AG04449 (cell line): Measurements from ENCODE around the gene FRYL.

Experiments
- CTCF ChIA-PET: fragments of 350-600 bp; formaldehyde crosslinking; extraction: SDS; loops from one replicate; lab custom pipeline; 2021; ENCODE audit warnings: antibody characterized with exemption; lab: Yijun Ruan, JAX
- POLR2A ChIA-PET: fragments of 400-600, 350-600 bp; formaldehyde crosslinking; extraction: SDS; loops from one replicate; lab custom pipeline; 2020; ENCODE audit warnings: antibody characterized with exemption, inconsistent platforms; lab: Yijun Ruan, JAX
- DNase-seq: peaks from one replicate; pipeline ENCODE4 v3.0.0-alpha.2; 2010; ENCODE audit warnings: low read depth, low spot score
- H3K4me3 ChIP-seq: 2 replicates; pipeline ENCODE4 v1.5.1; 2011; ENCODE audit warnings: low read depth, mild to moderate bottlenecking, control low read depth, low read length
- CTCF ChIP-seq: IDR thresholded peaks from one replicate; pipeline ENCODE4 v1.5.1; 2011; ENCODE audit warnings: mild to moderate bottlenecking, moderate library complexity, low read length, control low read depth, inconsistent platforms; ENCODE audit not compliant: insufficient read depth; ENCODE audit errors: missing control alignments

Gene FRYL

GRCh38 chr4:48602763-48603162 lies 177.3 kb downstream of the FRYL start:
- TF ChIP-seq CTCF = no peak
- no peak for DNase-seq
- H3K4me3 ChIP-seq = no peak overlapping the region
- ChIA-PET POLR2A (interaction anchor here (0.7 kb wide), 1 partner anchor 178 kb away, joined by 5 read pairs; no protein-coding TSS in a partner anchor), CTCF (interaction anchor here (1.0 to 2.0 kb wide), 5 partner anchors 21 to 360 kb away, joined by 4 to 5 read pairs (median 5); no protein-coding TSS in a partner anchor)

GRCh38 chr4:48602222-48602621 lies 177.9 kb downstream of the FRYL start:
- no peak for DNase-seq
- CTCF ChIA-PET = interaction anchor here (1.2 to 2.0 kb wide), 4 partner anchors 20 to 360 kb away, joined by 4 to 5 read pairs (median 4); no protein-coding TSS in a partner anchor
- POLR2A ChIA-PET = interaction anchor here (0.7 kb wide), 1 partner anchor 178 kb away, joined by 5 read pairs; no protein-coding TSS in a partner anchor

GRCh38 chr4:48596336-48596735 lies 183.7 kb downstream of the FRYL start:
- no peak overlapping the region for H3K4me3 ChIP-seq
- TF ChIP-seq CTCF = no peak
- ChIA-PET CTCF (interaction anchor here (1.0 kb wide), 1 partner anchor 18 kb away, joined by 3 read pairs; no protein-coding TSS in a partner anchor), POLR2A (interaction anchor here (0.6 kb wide), 1 partner anchor 260 kb away, joined by 3 read pairs; no protein-coding TSS in a partner anchor)
- DNase-seq = no peak

More at GRCh38 chr4:48602222-48602621, 177.9 kb downstream of the FRYL start:
- H3K4me3 ChIP-seq = no peak overlapping the region
- no peak for TF ChIP-seq CTCF

DNA sequence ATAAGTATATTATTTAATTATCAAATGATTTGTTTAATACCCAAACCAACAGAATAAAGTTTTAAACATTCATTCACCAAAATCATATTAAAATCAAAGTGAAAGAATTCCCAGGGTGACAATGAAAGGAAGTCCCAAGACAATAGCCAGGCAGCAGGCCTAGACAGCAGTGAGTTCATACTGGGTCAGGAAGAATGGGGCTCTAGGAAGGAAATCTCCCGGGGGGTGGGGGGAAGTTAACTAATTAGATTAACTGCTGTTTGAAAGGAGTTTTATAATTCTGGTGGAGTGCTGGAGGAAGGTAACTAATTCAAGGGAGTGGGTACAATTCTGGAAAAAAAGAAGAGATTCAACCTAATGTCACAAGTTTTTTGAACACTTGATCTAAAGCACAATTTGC lies 185.9 kb downstream of the FRYL start:
- CTCF ChIA-PET = interaction anchor here (2.7 kb wide), 2 partner anchors 15 to 17 kb away, joined by 11 to 13 read pairs; no protein-coding TSS in a partner anchor
- POLR2A ChIA-PET = no interaction called here
- no peak for DNase-seq
- H3K4me3 ChIP-seq = no peak overlapping the region
- TF ChIP-seq CTCF = no peak

- no peak for TF ChIP-seq CTCF
- POLR2A ChIA-PET = no interaction called here
- CTCF ChIA-PET = interaction anchor here (1.1 to 2.7 kb wide), 2 partner anchors 12 to 14 kb away, joined by 8 to 11 read pairs; no protein-coding TSS in a partner anchor
- no peak overlapping the region for H3K4me3 ChIP-seq
- DNase-seq = no peak
Observed at GRCh38 chr4:48591372-48591771, 188.7 kb downstream of the FRYL start.

- no peak for DNase-seq
- POLR2A ChIA-PET = no interaction called here
Observed at GRCh38 chr4:48590884-48591283, 189.2 kb downstream of the FRYL start.

More at GRCh38 chr4:48590884-48591283, 189.2 kb downstream of the FRYL start:
- H3K4me3 ChIP-seq = no peak overlapping the region
- TF ChIP-seq CTCF = no peak
- CTCF ChIA-PET = no interaction called here
